HEK293 (cell line): ENCODE data around the gene YARS1.

ENCODE experiments used
- BCL11B ChIP-seq: fragments of 450-650 bp; formaldehyde crosslinking; IDR thresholded peaks from 2 replicates; pipeline ENCODE4 v1.5.1; 2016; ENCODE audit warnings: low read depth, missing biosample characterization, missing genetic modification characterization
- HOXA7 ChIP-seq: sonication (generic); formaldehyde crosslinking; IDR thresholded peaks from 2 replicates; pipeline ENCODE4 v1.8.1; 2022; ENCODE audit warnings: missing genetic modification reagents, borderline replicate concordance
- IKZF3 ChIP-seq: fragments of 450-650 bp; IDR thresholded peaks from 2 replicates; pipeline ENCODE4 v1.5.0; 2018; ENCODE audit warnings: missing biosample characterization, mild to moderate bottlenecking, missing genetic modification characterization, moderate library complexity
- KLF8 ChIP-seq: fragments of 450-650 bp; formaldehyde crosslinking; IDR thresholded peaks from 2 replicates; pipeline ENCODE4 v1.5.1; 2016; ENCODE audit warnings: missing biosample characterization, missing genetic modification characterization
- MYNN ChIP-seq: fragments of 450-650 bp; formaldehyde crosslinking; IDR thresholded peaks from 2 replicates; pipeline ENCODE4 v1.5.1; 2016; ENCODE audit warnings: missing biosample characterization, missing genetic modification characterization, borderline replicate concordance
- SCRT1 ChIP-seq: fragments of 450-650 bp; formaldehyde crosslinking; IDR thresholded peaks from 2 replicates; pipeline ENCODE4 v1.5.1; 2016; ENCODE audit warnings: missing biosample characterization, missing genetic modification characterization, borderline replicate concordance
- SETDB1 ChIP-seq: IDR thresholded peaks from one replicate; pipeline ENCODE4 v1.6.1; 2017; ENCODE audit warnings: mild to moderate bottlenecking, low read length, moderate library complexity, mixed read lengths; ENCODE audit not compliant: insufficient read length
- SP3 ChIP-seq: fragments of 450-650 bp; formaldehyde crosslinking; IDR thresholded peaks from 2 replicates; pipeline ENCODE4 v1.5.1; 2016; ENCODE audit warnings: missing biosample characterization, missing genetic modification characterization
- TCF7L2 ChIP-seq: IDR thresholded peaks from 2 replicates; pipeline ENCODE4 v1.6.1; 2011; ENCODE audit warnings: low read depth, mild to moderate bottlenecking, inconsistent platforms, low read length, moderate library complexity, borderline replicate concordance
- ZBTB20 ChIP-seq: fragments of 450-650 bp; formaldehyde crosslinking; IDR thresholded peaks from 2 replicates; pipeline ENCODE4 v1.5.1; 2016; ENCODE audit warnings: missing biosample characterization, missing genetic modification characterization
- ZBTB48 ChIP-seq: fragments of 450-650 bp; formaldehyde crosslinking; IDR thresholded peaks from 2 replicates; pipeline ENCODE4 v1.5.1; 2016; ENCODE audit warnings: missing biosample characterization, missing genetic modification characterization
- ZFP41 ChIP-seq: fragments of 450-650 bp; formaldehyde crosslinking; IDR thresholded peaks from 2 replicates; pipeline ENCODE4 v1.5.1; 2016; ENCODE audit warnings: missing biosample characterization, missing genetic modification characterization, borderline replicate concordance
- ZFP69B ChIP-seq: fragments of 450-650 bp; formaldehyde crosslinking; IDR thresholded peaks from 2 replicates; pipeline ENCODE4 v1.5.1; 2016; ENCODE audit warnings: missing biosample characterization, missing genetic modification characterization
- ZNF112 ChIP-seq: fragments of 450-650 bp; formaldehyde crosslinking; IDR thresholded peaks from 2 replicates; pipeline ENCODE4 v1.5.0; 2017; ENCODE audit warnings: missing biosample characterization, missing genetic modification characterization
- ZNF133 ChIP-seq: fragments of 450-650 bp; formaldehyde crosslinking; IDR thresholded peaks from 2 replicates; pipeline ENCODE4 v1.5.1; 2016; ENCODE audit warnings: missing biosample characterization, missing genetic modification characterization
- ZNF155 ChIP-seq: fragments of 450-650 bp; formaldehyde crosslinking; IDR thresholded peaks from 2 replicates; pipeline ENCODE4 v1.5.1; 2016; ENCODE audit warnings: missing biosample characterization, missing genetic modification characterization
- ZNF174 ChIP-seq: fragments of 450-650 bp; formaldehyde crosslinking; IDR thresholded peaks from 2 replicates; pipeline ENCODE4 v1.5.0; 2017; ENCODE audit warnings: missing biosample characterization, mild to moderate bottlenecking, missing genetic modification characterization
- ZNF211 ChIP-seq: fragments of 450-650 bp; formaldehyde crosslinking; IDR thresholded peaks from 2 replicates; pipeline ENCODE4 v1.5.1; 2016; ENCODE audit warnings: low read depth, missing biosample characterization, missing genetic modification characterization
- ZNF280D ChIP-seq: fragments of 450-650 bp; formaldehyde crosslinking; IDR thresholded peaks from 2 replicates; pipeline ENCODE4 v1.5.1; 2016; ENCODE audit warnings: missing biosample characterization, missing genetic modification characterization
- ZNF366 ChIP-seq: fragments of 450-650 bp; formaldehyde crosslinking; conservative IDR thresholded peaks from 2 replicates; pipeline ENCODE4 v1.5.1; 2016; ENCODE audit warnings: missing biosample characterization, missing genetic modification characterization
- ZNF37A ChIP-seq: fragments of 450-650 bp; IDR thresholded peaks from 2 replicates; pipeline ENCODE4 v1.5.1; 2018; ENCODE audit warnings: missing biosample characterization, missing genetic modification characterization
- ZNF404 ChIP-seq: fragments of 450-650 bp; formaldehyde crosslinking; IDR thresholded peaks from 2 replicates; pipeline ENCODE4 v1.5.1; 2017; ENCODE audit warnings: missing biosample characterization, missing genetic modification characterization
- ZNF48 ChIP-seq: fragments of 450-650 bp; formaldehyde crosslinking; IDR thresholded peaks from 2 replicates; pipeline ENCODE4 v1.5.1; 2016; ENCODE audit warnings: missing biosample characterization, missing genetic modification characterization
- ZNF510 ChIP-seq: fragments of 450-650 bp; formaldehyde crosslinking; IDR thresholded peaks from 2 replicates; pipeline ENCODE4 v1.5.1; 2018; ENCODE audit warnings: mild to moderate bottlenecking, missing genetic modification characterization, missing biosample characterization; ENCODE audit not compliant: insufficient replicate concordance
- ZNF544 ChIP-seq: fragments of 450-650 bp; formaldehyde crosslinking; IDR thresholded peaks from 2 replicates; pipeline ENCODE4 v1.5.0; 2017; ENCODE audit warnings: missing biosample characterization, missing genetic modification characterization
- ZNF549 ChIP-seq: fragments of 450-650 bp; IDR thresholded peaks from 2 replicates; pipeline ENCODE4 v1.5.1; 2018; ENCODE audit warnings: missing biosample characterization, missing genetic modification characterization, mild to moderate bottlenecking, inconsistent platforms, moderate library complexity
- ZNF560 ChIP-seq: fragments of 450-650 bp; formaldehyde crosslinking; IDR thresholded peaks from 2 replicates; pipeline ENCODE4 v1.5.1; 2017; ENCODE audit warnings: missing biosample characterization, missing genetic modification characterization, borderline replicate concordance
- ZNF654 ChIP-seq: fragments of 450-650 bp; formaldehyde crosslinking; IDR thresholded peaks from 2 replicates; pipeline ENCODE4 v1.5.1; 2016; ENCODE audit warnings: low read depth, missing biosample characterization, missing genetic modification characterization
- ZNF658 ChIP-seq: fragments of 450-650 bp; formaldehyde crosslinking; IDR thresholded peaks from 2 replicates; pipeline ENCODE4; 2016; ENCODE audit warnings: missing biosample characterization, missing genetic modification characterization
- ZNF664 ChIP-seq: fragments of 450-650 bp; formaldehyde crosslinking; IDR thresholded peaks from 2 replicates; pipeline ENCODE4 v1.5.1; 2016; ENCODE audit warnings: missing biosample characterization, missing genetic modification characterization
- ZNF776 ChIP-seq: fragments of 450-650 bp; formaldehyde crosslinking; IDR thresholded peaks from 2 replicates; pipeline ENCODE4 v1.5.0; 2017; ENCODE audit warnings: missing biosample characterization, missing genetic modification characterization, borderline replicate concordance
- ZNF785 ChIP-seq: fragments of 450-650 bp; formaldehyde crosslinking; IDR thresholded peaks from 2 replicates; pipeline ENCODE4 v1.5.1; 2016; ENCODE audit warnings: missing biosample characterization, missing genetic modification characterization
- ZNF837 ChIP-seq: fragments of 450-650 bp; formaldehyde crosslinking; IDR thresholded peaks from 2 replicates; pipeline ENCODE4 v1.5.1; 2016; ENCODE audit warnings: missing biosample characterization, missing genetic modification characterization
- ZSCAN18 ChIP-seq: fragments of 450-650 bp; formaldehyde crosslinking; IDR thresholded peaks from 2 replicates; pipeline ENCODE4 v1.5.1; 2016; ENCODE audit warnings: missing biosample characterization, missing genetic modification characterization
- ZSCAN4 ChIP-seq: fragments of 450-650 bp; formaldehyde crosslinking; IDR thresholded peaks from 2 replicates; pipeline ENCODE4 v1.5.1; 2017; ENCODE audit warnings: missing biosample characterization, missing genetic modification characterization
- ZXDB ChIP-seq: fragments of 450-650 bp; formaldehyde crosslinking; IDR thresholded peaks from 2 replicates; pipeline ENCODE4 v1.5.1; 2016; ENCODE audit warnings: missing biosample characterization, missing genetic modification characterization

Gene YARS1

GRCh38 chr1:32754317-32755097, 62.7 kb downstream of the YARS1 start (continued):
- TF ChIP-seq ZSCAN4 (tag by site-specific recombination) (no peak), KLF8 (peak; percentile 41; the same call in 1 of the 2 replicates), ZFP41 (tag by site-specific recombination) (no peak), ZFP69B (0 out of 2 replicates have a peak, but pooled peaks have one; percentile 12), MYNN (tag by site-specific recombination) (no peak), ZNF658 (no peak), ZNF560 (tag by site-specific recombination) (no peak), ZNF664 (tag by site-specific recombination) (no peak), HOXA7 (CRISPR knock-in tag) (no peak), ZNF174 (no peak), ZBTB20 (tag by site-specific recombination) (peak; percentile 54; the same call in 1 of the 2 replicates), ZBTB48 (tag by site-specific recombination) (peak; percentile 75; the same call in 1 of the 2 replicates), ZNF37A (tag by site-specific recombination) (no peak), SCRT1 (tag by site-specific recombination) (no peak), ZNF133 (tag by site-specific recombination) (no peak), ZNF366 (tag by site-specific recombination) (no peak), ZNF785 (tag by site-specific recombination) (no peak; the same call in none of the 2 replicates), ZNF544 (tag by site-specific recombination) (no peak), ZNF837 (tag by site-specific recombination) (no peak), ZNF404 (tag by site-specific recombination) (no peak), ZNF155 (no peak), SP3 (peak; percentile 14; the same call in 1 of the 2 replicates), SETDB1 (no peak), ZNF280D (tag by site-specific recombination) (no peak), ZNF112 (tag by site-specific recombination) (no peak), ZXDB (tag by site-specific recombination) (peak; percentile 49; the same call in 1 of the 2 replicates), ZNF549 (no peak), BCL11B (tag by site-specific recombination) (no peak), ZSCAN18 (tag by site-specific recombination) (no peak), ZNF510 (tag by site-specific recombination) (no peak), TCF7L2 (no peak), IKZF3 (tag by site-specific recombination) (no peak), ZNF211 (no peak), ZNF48 (tag by site-specific recombination) (no peak), ZNF654 (tag by site-specific recombination) (no peak), ZNF776 (no peak)
